K562 (cell line): ENCODE results near the gene IQSEC3. TPM values are rescaled to one million over a fixed set of nuclear protein-coding genes. Genes with fewer than 3 reads are reported as not detected.
A peak's percentile ranks its signal among the peaks of the same experiment; 100 is the strongest.

Experiments used
- ATAC-seq: fragments of 200-7000 bp; cut with Tn5 transposase; 3 replicates; pipeline ENCODE4 v1.9.1; 2020; ENCODE audit warnings: moderate library complexity
- BruUV-seq: library from RNA; stranded (reverse); fragments of 400-500 nt; replicated peaks from 2 replicates; lab custom pipeline; 2021; lab: Mats Ljungman, UMichigan
- CTCF ChIA-PET: fragments of 300-600 bp; formaldehyde crosslinking; extraction: SDS; loops from one replicate; lab custom pipeline; 2021; ENCODE audit warnings: low intra/inter-chr PET ratio; lab: Yijun Ruan, JAX
- POLR2A ChIA-PET: fragments of 300-600, 350-650 bp; sonication (Branson Sonifier 250); formaldehyde crosslinking; extraction: SDS; loops from one replicate; lab custom pipeline; 2021; ENCODE audit warnings: antibody characterized with exemption, inconsistent platforms; lab: Yijun Ruan, JAX
- DNase-seq, 4 experiments: peaks; one replicate each; pipeline versions ENCODE4 v3.0.0 to v3.0.0-alpha.2; 2011 to 2018; ENCODE audit warnings: low spot score in 3 of 4, mixed read lengths in 3 of 4; ENCODE audit errors: extremely low read depth in 1 of 4
- FAIRE-seq: peaks from 2 replicates; lab custom pipeline; 2011; peaks lifted over from hg19 to GRCh38; lab: Jason Lieb, UNC
- H2AFZ ChIP-seq: 2 replicates; pipeline ENCODE4 v1.6.0; 2011; ENCODE audit warnings: low read depth, low read length, control low read depth, inconsistent platforms
- H3K27ac ChIP-seq: fragments of 200-600 bp; 3 replicates; pipeline ENCODE4 v1.8.0; 2011; ENCODE audit warnings: low read depth, mild to moderate bottlenecking, control low read depth, inconsistent platforms, low read length, moderate library complexity, mixed read lengths; ENCODE audit errors: extremely low read depth
- H3K27me3 ChIP-seq, 2 experiments: fragments of 300-600 bp in 1 of 2; 2 replicates in 1 of 2; 3 replicates in 1 of 2; pipeline versions ENCODE4 v1.6.0 to v1.8.0; 2011; ENCODE audit warnings: inconsistent platforms in 2 of 2, low read length in 2 of 2, mild to moderate bottlenecking in 1 of 2, mixed read lengths in 1 of 2, moderate library complexity in 1 of 2; ENCODE audit not compliant: control insufficient read depth in 2 of 2, insufficient read depth in 2 of 2
- H3K36me3 ChIP-seq: fragments of 300-600 bp; 3 replicates; pipeline ENCODE4 v1.8.0; 2011; ENCODE audit warnings: mild to moderate bottlenecking, low read length, inconsistent platforms; ENCODE audit not compliant: control insufficient read depth, insufficient read depth
- H3K4me1 ChIP-seq, 2 experiments: fragments of 200-600 bp in 1 of 2; replicated peaks in 1 of 2; 2 replicates in 1 of 2; 3 replicates in 1 of 2; pipeline versions ENCODE4 v1.5.1 to v1.8.0; 2011; ENCODE audit warnings: inconsistent platforms in 2 of 2, low read length in 2 of 2, mild to moderate bottlenecking in 1 of 2, mixed read lengths in 1 of 2, moderate library complexity in 1 of 2; ENCODE audit not compliant: control insufficient read depth in 2 of 2, insufficient read depth in 2 of 2
- H3K4me2 ChIP-seq: 2 replicates; pipeline ENCODE4 v1.6.1; 2011; ENCODE audit warnings: low read length, control low read depth, inconsistent platforms, mixed read lengths; ENCODE audit not compliant: insufficient read depth
- H3K4me3 ChIP-seq: fragments of 200-600 bp; sonication (generic), shearing (Covaris generic); 2 replicates; pipeline ENCODE4 v1.5.1; 2016; ENCODE audit warnings: control low read depth, inconsistent platforms
- H3K79me2 ChIP-seq: fragments of 200-600 bp; 3 replicates; pipeline ENCODE4 v1.8.0; 2011; ENCODE audit warnings: low read length, inconsistent platforms; ENCODE audit not compliant: control insufficient read depth, insufficient read depth
- H3K9ac ChIP-seq, 2 experiments: 2 replicates each; pipeline versions ENCODE4 v1.6.0 to v1.6.1; 2011; ENCODE audit warnings: low read depth in 2 of 2, low read length in 2 of 2, control low read depth in 1 of 2, inconsistent platforms in 1 of 2, mild to moderate bottlenecking in 1 of 2, mixed read lengths in 1 of 2; ENCODE audit not compliant: insufficient read depth in 1 of 2
- H3K9me1 ChIP-seq: one replicate; pipeline ENCODE4 v1.6.0; 2011; ENCODE audit warnings: inconsistent platforms, mild to moderate bottlenecking, low read length, moderate library complexity; ENCODE audit not compliant: control insufficient read depth, insufficient read depth
- H3K9me3 ChIP-seq: replicated peaks from 2 replicates; pipeline ENCODE4 v1.5.1; 2011; ENCODE audit warnings: low read depth, low read length, inconsistent platforms; ENCODE audit not compliant: control insufficient read depth, insufficient read depth
- H4K20me1 ChIP-seq: replicated peaks from 2 replicates; pipeline ENCODE4 v1.6.1; 2011; ENCODE audit warnings: low read length, inconsistent platforms, mixed read lengths; ENCODE audit not compliant: control insufficient read depth, insufficient read depth
- BRCA1 ChIP-seq, 2 experiments: fragments of 450-650 bp in 1 of 2; sonication (generic) in 1 of 2; formaldehyde crosslinking in 1 of 2; IDR thresholded peaks; 2 replicates each; pipeline versions ENCODE4 v1.5.0 to v1.6.1; 2017 to 2020; ENCODE audit warnings: mild to moderate bottlenecking in 1 of 2, missing genetic modification reagents in 1 of 2
- KDM1A ChIP-seq, 2 experiments: fragments of 450-650 bp; IDR thresholded peaks; 2 replicates each; pipeline ENCODE4 v1.6.1; 2016; ENCODE audit warnings: mild to moderate bottlenecking in 2 of 2
- NFIC ChIP-seq: fragments of 450-650 bp; IDR thresholded peaks from 2 replicates; pipeline ENCODE4 v1.6.1; 2017; ENCODE audit warnings: mild to moderate bottlenecking, inconsistent platforms
- RBM25 ChIP-seq: fragments of 200-400 bp; formaldehyde crosslinking; IDR thresholded peaks from 2 replicates; pipeline ENCODE4 v1.6.1; 2018; ENCODE audit warnings: low read length, low read depth, moderate library complexity; ENCODE audit not compliant: severe bottlenecking
- ZNF146 ChIP-seq: IDR thresholded peaks from one replicate; pipeline ENCODE4 v1.6.1; 2018; ENCODE audit warnings: missing compliant biosample characterization; ENCODE audit not compliant: unreplicated experiment
- ZNF217 ChIP-seq: sonication (generic); formaldehyde crosslinking; IDR thresholded peaks from 2 replicates; pipeline ENCODE4 v1.8.0; 2022; ENCODE audit warnings: mild to moderate bottlenecking, missing genetic modification reagents
- ZNF24 ChIP-seq: fragments of 450-650 bp; IDR thresholded peaks from 2 replicates; pipeline ENCODE4 v1.6.1; 2016
- ZNF695 ChIP-seq: fragments of 450-650 bp; formaldehyde crosslinking; IDR thresholded peaks from 2 replicates; pipeline ENCODE4 v1.4.0; 2020; ENCODE audit warnings: mild to moderate bottlenecking, moderate library complexity
- WGBS: fragments of 100-300 bp; shearing (Covaris generic); methylation state at CpG from one replicate; pipeline ENCODE4 v1.1.6; 2016; ENCODE audit warnings: low coverage, mixed read lengths; ENCODE audit not compliant: insufficient coverage; ENCODE audit errors: missing lambda C conversion rate; 5-methylcytosine and 5-hydroxymethylcytosine counted together
- in situ Hi-C: fragments of 300-500 bp; cut with MboI; formaldehyde crosslinking; loops from 4 replicates; pipeline ENCODE4 v1.15.0; 2018; ENCODE audit warnings: inconsistent platforms, mixed read lengths
- intact Hi-C: fragments of 100-400 bp; cut with micrococcal nuclease; formaldehyde crosslinking; loops from 2 replicates; pipeline ENCODE4 v1.14.2; 2022
- polyA plus RNA-seq, 8 experiments: library from polyadenylated mRNA; depleted of rRNA in 4 of 8; stranded (reverse) in 5 of 8; unstranded in 3 of 8; fragments of >200 nt; fragmentation: Nextera tagmentation in 2 of 8; fragmentation: Illumina TruSeq in 1 of 8; extraction: Ambion mirVana in 2 of 8; extraction: Trizol in 1 of 8; gene quantifications; 2 replicates each; pipeline versions ENCODE4 v1.2.1 to v1.2.3, GENCODE V29; 2011 to 2014; ENCODE audit warnings: inconsistent platforms in 1 of 8, missing spikeins in 1 of 8
- total RNA-seq, 7 experiments: library from RNA; depleted of rRNA in 6 of 7; stranded (reverse); fragments of >200 nt in 6 of 7; fragmentation: Illumina TruSeq in 2 of 7; extraction: Trizol in 2 of 7; gene quantifications; 2 replicates each; pipeline versions ENCODE4 v1.2.1 to v1.2.3, GENCODE V29; 2011 to 2021; ENCODE audit warnings: low replicate concordance in 1 of 7

Gene IQSEC3
- total and polyA plus RNA-seq, 9 of the 15 experiments (the other 6 are each of a cell fraction or from before 2014, with no cell fraction given), result under 0.01 to 0.25 (median 0.08) TPM; not detected in 3

DNA sequence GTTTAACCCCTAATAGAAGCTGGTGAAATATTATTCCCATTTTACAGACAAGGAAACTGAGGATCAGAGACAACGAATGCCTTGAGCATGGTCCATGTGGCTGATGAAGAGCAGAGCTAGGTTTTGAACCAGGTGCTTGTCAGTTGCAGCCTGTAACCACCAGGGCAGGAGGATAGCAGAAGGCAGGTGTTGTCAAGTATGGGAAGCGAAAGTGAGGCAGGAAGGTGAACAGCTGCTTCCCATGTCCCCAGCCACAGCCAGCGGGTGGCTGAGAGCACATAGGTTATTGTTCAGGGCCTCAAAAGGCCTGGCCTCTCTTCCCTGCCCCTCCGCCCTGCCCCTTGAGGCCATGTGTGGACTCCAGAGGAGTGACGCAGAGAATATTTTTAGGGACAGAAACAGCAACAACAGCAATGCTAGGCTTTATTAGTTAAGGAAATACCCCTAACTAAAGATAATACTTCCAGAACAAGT lies 39.6 kb downstream of the IQSEC3 start (continued):
- no peak for TF ChIP-seq ZNF24
- peak; percentile 90 for TF ChIP-seq RBM25
- TF ChIP-seq KDM1A (IDR thresholded peaks at IDR 0.05), result peak; percentile 51 to 67; a peak in 2 of 4 replicates
- TF ChIP-seq ZNF217, result no peak
- TF ChIP-seq BRCA1 (IDR thresholded peaks at IDR 0.05), result no peak
- no peak for TF ChIP-seq BRCA1 (CRISPR knock-in tag; IDR thresholded peaks at IDR 0.05)
- TF ChIP-seq ZNF146 (CRISPR knock-in tag), result no peak

DNA sequence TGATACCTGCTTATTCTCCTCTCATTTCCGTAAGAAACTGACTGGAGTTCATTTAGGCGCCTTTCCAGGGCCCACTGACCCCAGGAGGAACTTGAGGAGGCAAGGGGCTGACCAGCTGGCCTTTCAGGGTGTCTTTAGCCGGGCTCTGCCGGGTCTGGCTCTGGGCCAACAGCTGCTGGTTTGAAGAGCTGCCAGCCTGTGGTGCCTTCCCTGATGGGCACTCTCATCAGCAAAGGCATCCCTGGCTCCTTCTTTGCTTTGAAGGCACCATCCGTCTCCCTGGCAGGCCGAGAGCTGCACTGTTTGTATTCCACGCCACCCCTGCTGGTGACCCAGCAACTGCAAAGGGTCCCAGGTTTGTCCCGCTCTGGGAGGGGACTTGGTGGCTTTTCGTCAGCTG lies 42.0 kb downstream of the IQSEC3 start:
- Histone ChIP-seq H3K79me2 (no peaks in the 10 kb centered on the region), H3K4me3 (no peak overlapping the region), H3K9me3 (no peaks in the 10 kb centered on the region), H3K27ac (no peak overlapping the region), H3K36me3 (no peaks in the 10 kb centered on the region), H2AFZ (no peak overlapping the region), H3K9me1 (no peaks in the 10 kb centered on the region), H3K9ac (0 out of 4 replicates have a peak overlapping the region, but pooled peaks of 1 of the 2 experiments have one; percentile 35), H4K20me1 (no peaks in the 10 kb centered on the region), H3K4me2 (no peak overlapping the region), H3K4me1 (peaks cover 19 to 45% of the 10 kb centered on the region in 2 experiments), H3K27me3 (no peaks in the 10 kb centered on the region)
- POLR2A ChIA-PET, result no interaction called here
- intact Hi-C loops (no loop called here), in situ Hi-C loops (no loop called here)
- FAIRE-seq (no peak), ATAC-seq (no peak), DNase-seq (no peak)
- CTCF ChIA-PET, result no interaction called here
- WGBS, result 60% methylated on average over 5 of the region's 9 CpGs
- TF ChIP-seq NFIC (peak; percentile 84), ZNF695 (no peak)
- BruUV-seq, result no TSS peak
